ENCODE measurements around the gene LRRK1.

- TF ChIP-seq, protein P1, sequence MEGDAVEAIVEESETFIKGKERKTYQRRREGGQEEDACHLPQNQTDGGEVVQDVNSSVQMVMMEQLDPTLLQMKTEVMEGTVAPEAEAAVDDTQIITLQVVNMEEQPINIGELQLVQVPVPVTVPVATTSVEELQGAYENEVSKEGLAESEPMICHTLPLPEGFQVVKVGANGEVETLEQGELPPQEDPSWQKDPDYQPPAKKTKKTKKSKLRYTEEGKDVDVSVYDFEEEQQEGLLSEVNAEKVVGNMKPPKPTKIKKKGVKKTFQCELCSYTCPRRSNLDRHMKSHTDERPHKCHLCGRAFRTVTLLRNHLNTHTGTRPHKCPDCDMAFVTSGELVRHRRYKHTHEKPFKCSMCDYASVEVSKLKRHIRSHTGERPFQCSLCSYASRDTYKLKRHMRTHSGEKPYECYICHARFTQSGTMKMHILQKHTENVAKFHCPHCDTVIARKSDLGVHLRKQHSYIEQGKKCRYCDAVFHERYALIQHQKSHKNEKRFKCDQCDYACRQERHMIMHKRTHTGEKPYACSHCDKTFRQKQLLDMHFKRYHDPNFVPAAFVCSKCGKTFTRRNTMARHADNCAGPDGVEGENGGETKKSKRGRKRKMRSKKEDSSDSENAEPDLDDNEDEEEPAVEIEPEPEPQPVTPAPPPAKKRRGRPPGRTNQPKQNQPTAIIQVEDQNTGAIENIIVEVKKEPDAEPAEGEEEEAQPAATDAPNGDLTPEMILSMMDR (IDR thresholded peaks at IDR 0.05): no peak
- no peak for TF ChIP-seq FOXJ3 (CRISPR knock-in tag; IDR thresholded peaks at IDR 0.05)
These were observed 18.4 kb upstream of the LRRK1 start for GRCh38 chr15:100900795-100901169.
